Measurements from ENCODE around the gene KRTAP10-6. TPM values are rescaled to one million over a fixed set of nuclear protein-coding genes. Genes with fewer than 3 reads are reported as not detected.
A peak's percentile ranks its signal among the peaks of the same experiment; 100 is the strongest.
"Not testable (repeated sequence)": the region's sequence is repeated elsewhere in the genome, so short reads cannot be mapped to it uniquely, and the experiment has no call there.

The KRTAP10-6 gene, protein sequence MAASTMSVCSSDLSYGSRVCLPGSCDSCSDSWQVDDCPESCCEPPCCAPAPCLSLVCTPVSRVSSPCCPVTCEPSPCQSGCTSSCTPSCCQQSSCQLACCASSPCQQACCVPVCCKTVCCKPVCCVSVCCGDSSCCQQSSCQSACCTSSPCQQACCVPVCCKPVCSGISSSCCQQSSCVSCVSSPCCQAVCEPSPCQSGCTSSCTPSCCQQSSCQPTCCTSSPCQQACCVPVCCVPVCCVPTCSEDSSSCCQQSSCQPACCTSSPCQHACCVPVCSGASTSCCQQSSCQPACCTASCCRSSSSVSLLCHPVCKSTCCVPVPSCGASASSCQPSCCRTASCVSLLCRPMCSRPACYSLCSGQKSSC
- not detected for total RNA-seq

- DNase-seq = no peak
Measured at GRCh38 chr21:44592446-44593311, at the start of gene KRTAP10-6. KRTAP10-6 (minus strand) TSS chr21:44592505; CDS start chr21:44592484, 21 bp downstream.

GRCh38 chr21:44640761-44641160 is 48.5 kb upstream of the KRTAP10-6 start:
- no peak for DNase-seq

GRCh38 chr21:44639331-44639655 is 47.0 kb upstream of the KRTAP10-6 start:
- DNase-seq = no peak

GRCh38 chr21:44638506-44639330 is 46.4 kb upstream of the KRTAP10-6 start:
- DNase-seq = not testable (repeated sequence)

DNA sequence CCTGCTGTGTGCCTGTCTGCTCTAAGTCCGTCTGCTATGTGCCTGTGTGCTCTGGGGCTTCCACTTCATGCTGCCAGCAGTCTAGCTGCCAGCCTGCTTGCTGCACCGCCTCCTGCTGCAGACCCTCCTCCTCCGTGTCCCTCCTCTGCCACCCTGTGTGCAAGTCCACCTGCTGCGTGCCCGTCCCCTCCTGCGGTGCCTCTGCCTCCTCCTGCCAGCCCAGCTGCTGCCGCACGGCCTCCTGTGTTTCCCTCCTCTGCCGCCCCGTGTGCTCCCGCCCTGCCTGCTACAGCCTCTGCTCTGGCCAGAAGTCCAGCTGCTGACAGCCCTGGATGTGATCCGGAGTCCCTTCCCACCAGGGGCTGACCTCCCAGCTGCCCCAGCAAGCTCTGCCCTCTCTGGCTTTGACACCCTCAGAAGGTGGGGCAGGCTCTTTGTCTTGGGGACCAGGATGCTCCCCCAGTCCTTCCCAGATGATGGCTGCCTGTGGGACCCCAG is 45.6 kb upstream of the KRTAP10-6 start:
- not testable (repeated sequence) for DNase-seq

DNA sequence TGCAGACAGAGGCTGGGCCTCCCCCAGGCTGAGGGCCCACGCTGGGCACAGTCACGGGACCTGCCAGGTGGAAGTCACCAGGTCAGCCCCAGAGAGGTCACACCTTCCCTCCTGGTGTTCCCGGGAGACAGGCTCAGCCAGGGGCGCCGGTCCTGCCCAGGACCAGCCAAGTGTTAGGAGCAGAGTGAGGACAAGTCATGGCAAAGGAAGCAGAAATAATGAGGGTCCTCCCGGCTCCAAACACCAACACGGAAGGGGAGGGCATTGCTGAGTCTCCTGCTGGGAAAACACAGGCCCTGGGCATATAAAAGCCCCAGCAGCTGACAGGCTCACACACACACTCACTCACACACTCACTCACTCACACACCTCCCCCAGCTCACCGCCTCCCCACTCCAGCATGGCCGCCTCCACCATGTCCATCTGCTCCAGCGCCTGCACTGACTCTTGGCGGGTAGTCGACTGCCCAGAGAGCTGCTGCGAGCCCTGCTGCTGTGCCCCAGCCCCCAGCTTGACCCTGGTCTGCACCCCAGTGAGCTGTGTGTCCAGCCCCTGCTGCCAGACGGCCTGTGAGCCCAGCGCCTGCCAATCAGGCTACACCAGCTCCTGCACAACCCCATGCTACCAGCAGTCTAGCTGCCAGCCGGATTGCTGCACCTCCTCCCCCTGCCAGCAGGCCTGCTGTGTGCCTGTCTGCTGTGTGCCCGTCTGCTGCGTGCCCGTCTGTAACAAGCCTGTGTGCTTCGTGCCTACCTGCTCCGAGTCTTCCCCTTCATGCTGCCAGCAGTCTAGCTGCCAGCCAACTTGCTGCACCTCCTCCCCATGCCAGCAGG is 44.9 kb upstream of the KRTAP10-6 start, which contains the start of gene KRTAP10-10:
KRTAP10-10 (plus strand) TSS at position 339 of the 833 bp plus-strand sequence; CDS start at position 401, 62 bp downstream.
- DNase-seq = no peak

- no peak for DNase-seq
Measured at GRCh38 chr21:44636209-44637017, 44.1 kb upstream of the KRTAP10-6 start.

- no peak for DNase-seq
Measured at GRCh38 chr21:44632067-44632466, 39.8 kb upstream of the KRTAP10-6 start.

DNA sequence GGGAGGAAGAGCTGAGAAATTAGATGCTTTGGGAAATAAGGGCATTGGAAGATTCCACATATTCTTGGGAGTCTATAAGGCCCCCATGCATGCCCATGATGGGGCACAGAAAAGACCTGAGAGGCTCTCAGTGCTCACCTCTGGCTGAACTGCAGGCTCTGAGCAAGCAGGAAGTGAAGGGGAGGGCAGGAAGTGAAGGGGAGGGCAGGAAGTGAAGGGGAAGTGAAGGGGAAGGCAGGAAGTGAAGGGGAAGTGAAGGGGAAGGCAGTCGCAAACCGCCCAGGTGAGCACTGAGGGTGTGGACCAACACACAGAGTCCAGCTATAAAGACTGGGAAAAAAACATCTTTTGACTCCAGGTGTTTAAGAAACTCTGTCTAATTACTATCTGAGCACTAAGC is 38.1 kb upstream of the KRTAP10-6 start:
- no peak for DNase-seq

GRCh38 chr21:44628707-44629391 is 36.5 kb upstream of the KRTAP10-6 start:
- DNase-seq = no peak

- not testable (repeated sequence) for DNase-seq
Measured at GRCh38 chr21:44627831-44628233, 35.5 kb upstream of the KRTAP10-6 start.

DNA sequence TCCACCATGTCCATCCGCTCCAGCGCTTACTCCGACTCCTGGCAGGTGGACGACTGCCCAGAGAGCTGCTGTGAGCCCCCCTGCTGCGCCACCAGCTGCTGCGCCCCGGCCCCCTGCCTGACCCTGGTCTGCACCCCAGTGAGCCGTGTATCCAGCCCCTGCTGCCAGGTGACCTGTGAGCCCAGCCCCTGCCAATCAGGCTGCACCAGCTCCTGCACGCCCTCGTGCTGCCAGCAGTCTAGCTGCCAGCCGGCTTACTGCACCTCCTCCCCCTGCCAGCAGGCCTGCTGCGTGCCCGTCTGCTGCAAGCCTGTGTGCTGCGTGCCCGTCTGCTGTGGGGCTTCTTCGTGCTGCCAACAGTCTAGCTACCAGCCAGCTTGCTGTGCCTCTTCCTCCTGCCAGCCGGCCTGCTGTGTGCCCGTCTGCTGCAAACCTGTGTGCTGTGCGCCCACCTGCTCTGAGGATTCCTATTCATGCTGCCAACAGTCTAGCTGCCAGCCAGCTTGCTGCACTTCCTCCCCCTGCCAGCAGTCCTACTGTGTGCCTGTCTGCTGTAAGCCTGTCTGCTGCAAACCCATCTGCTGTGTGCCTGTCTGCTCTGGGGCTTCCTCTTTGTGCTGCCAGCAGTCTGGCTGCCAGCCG is 35.0 kb upstream of the KRTAP10-6 start:
- DNase-seq = not testable (repeated sequence)

DNA sequence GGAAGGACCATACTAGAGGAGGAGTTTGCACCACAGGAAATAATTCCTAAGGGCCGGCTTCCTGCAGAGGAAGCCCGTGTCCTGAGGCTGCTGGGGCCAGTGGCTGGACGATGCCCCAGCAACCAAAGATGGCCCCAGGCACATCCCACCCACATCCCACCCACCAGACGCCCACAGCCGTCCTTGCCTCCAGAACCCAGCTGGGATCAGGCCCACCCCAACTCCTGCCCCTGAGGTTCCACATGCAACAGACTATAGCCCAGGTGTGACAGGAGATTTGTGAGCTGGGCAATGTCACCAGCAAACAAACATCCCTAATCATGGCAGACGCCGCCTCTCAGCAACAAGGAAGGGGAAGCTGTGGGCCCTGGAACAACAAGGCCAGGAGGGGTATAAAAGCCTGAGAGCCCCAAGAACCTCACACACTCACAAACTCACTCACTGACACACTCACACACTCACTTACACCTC is 34.4 kb upstream of the KRTAP10-6 start, which contains the start of gene KRTAP10-9:
KRTAP10-9 (plus strand) TSS at position 421 of the 471 bp plus-strand sequence. CDS start 79 bp downstream, outside the sequence.
- DNase-seq = no peak

DNA sequence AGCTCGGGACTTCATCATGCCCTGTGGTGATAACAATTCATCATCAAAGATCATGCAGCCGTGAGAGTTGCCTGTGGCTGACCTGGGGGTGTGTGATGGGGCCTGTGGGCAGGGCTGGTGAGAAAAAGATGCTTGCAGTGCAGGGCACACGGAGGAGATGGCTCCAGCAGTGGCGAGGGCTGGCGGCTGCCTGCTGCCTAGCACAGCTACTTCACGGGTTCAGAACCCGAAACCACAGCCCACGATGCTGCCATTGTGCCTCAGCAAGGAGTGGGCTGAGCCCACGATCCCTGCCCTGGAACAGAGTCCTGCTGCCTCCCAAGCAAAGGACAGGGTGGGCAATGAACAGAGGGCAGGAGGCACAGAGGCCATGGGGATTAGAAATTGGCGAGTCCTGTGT is 34.0 kb upstream of the KRTAP10-6 start:
- DNase-seq = no peak

DNA sequence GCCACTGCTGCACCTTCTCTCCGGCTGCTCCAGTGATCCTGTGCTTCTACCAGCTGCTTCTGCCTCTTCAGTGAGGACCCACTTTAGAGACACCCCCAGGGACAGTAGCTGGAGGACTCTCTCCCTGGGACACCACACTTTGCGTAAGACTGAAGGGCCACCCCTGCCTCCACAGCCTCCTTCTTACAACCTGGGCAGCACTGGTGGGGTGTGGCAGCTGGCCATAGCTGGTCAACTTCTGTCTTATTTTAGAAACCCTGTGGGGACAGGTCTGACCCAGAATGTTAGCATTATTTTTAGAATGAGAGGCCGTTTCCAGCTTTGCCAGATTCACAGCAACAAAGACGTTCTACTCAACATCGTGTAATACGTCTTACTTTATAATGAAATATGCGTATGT is 33.5 kb upstream of the KRTAP10-6 start:
- DNase-seq = no peak

DNA sequence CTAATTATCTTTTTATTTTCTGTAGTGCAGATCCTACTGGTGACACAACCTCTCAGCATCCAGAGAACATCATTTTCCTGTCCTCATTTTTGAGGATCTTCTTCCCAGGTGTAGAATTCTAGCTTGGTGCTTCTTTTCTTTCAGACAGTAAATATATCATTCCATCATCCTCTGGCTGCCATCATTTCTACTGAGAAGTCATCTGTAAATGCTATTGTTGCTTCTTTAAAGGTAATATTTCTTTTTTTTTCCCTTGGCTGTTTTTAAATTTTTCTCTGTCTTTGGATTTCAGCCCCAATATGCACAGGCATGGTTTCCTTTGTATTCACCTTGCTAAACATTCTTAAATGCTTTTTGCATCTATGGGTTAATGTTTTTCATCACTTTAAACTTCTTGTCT is 31.3 kb upstream of the KRTAP10-6 start:
- DNase-seq = no peak

GRCh38 chr21:44619886-44620285 is 27.6 kb upstream of the KRTAP10-6 start:
- no peak for DNase-seq

GRCh38 chr21:44618909-44619308 is 26.6 kb upstream of the KRTAP10-6 start:
- DNase-seq = peak; percentile 48

GRCh38 chr21:44618504-44618903 is 26.2 kb upstream of the KRTAP10-6 start:
- DNase-seq = no peak

All from effector CD4-positive, alpha-beta T cell (primary cell).